ENCODE data around the gene AMY1A. TPM values are rescaled to one million over a fixed set of nuclear protein-coding genes. Genes with fewer than 3 reads are reported as not detected.
"Not testable (repeated sequence)": the region's sequence is repeated elsewhere in the genome, so short reads cannot be mapped to it uniquely, and the experiment has no call there.

Gene AMY1A
- not detected in 2 replicates for total RNA-seq
- long read RNA-seq = 0 reads

DNA sequence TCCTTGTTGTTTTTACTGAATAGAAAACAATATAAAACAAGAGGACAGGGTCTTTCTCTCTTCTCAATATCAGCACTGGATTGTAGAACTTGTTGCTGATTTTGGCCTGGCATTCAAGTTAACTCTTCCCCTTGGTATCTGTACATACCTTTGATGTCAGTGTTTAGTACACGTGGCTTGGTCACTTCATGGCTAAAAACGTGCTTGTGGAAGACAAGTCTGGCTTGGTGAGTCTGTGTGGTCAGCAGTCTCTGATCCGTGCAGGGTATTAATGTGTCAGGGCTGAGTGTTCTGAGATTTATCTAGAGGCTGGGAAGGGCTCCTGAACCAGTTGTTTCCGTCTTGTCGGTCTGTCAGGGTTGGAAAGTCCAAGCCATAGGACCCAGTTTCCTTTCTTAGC lies at the start of gene AMY1A:
Gene AMY1A, plus strand, starts transcription at position 301 of the 400 bp plus-strand sequence. CDS start 571 bp downstream, outside the sequence.
- not testable (repeated sequence) for H3K9me3 Mint-ChIP-seq (ENCODE audit: unreplicated experiment); DNase-seq (ENCODE audit: extremely low spot score, unreplicated experiment); H3K4me3 Mint-ChIP-seq (ENCODE audit: unreplicated experiment); H3K27ac Mint-ChIP-seq (ENCODE audit: unreplicated experiment); H3K27me3 Mint-ChIP-seq (ENCODE audit: unreplicated experiment); H3K4me1 Mint-ChIP-seq (ENCODE audit: unreplicated experiment); H3K36me3 Mint-ChIP-seq (ENCODE audit: unreplicated experiment)

GRCh38 chr1:103616362-103616761 lies 39.2 kb upstream of the AMY1A start:
- Mint-ChIP-seq H3K4me3 (ENCODE audit: unreplicated experiment) (no peak overlapping the region), H3K27ac (ENCODE audit: unreplicated experiment) (no peak overlapping the region), H3K36me3 (ENCODE audit: unreplicated experiment) (no peaks in the 10 kb centered on the region), H3K9me3 (ENCODE audit: unreplicated experiment) (no peaks in the 10 kb centered on the region), H3K27me3 (ENCODE audit: unreplicated experiment) (peaks cover 3% of the 10 kb centered on the region), H3K4me1 (ENCODE audit: unreplicated experiment) (no peaks in the 10 kb centered on the region)
- no peak for TF ChIP-seq CTCF (IDR thresholded peaks at IDR 0.05)
- DNase-seq (ENCODE audit: extremely low spot score, unreplicated experiment) = no peak

DNA sequence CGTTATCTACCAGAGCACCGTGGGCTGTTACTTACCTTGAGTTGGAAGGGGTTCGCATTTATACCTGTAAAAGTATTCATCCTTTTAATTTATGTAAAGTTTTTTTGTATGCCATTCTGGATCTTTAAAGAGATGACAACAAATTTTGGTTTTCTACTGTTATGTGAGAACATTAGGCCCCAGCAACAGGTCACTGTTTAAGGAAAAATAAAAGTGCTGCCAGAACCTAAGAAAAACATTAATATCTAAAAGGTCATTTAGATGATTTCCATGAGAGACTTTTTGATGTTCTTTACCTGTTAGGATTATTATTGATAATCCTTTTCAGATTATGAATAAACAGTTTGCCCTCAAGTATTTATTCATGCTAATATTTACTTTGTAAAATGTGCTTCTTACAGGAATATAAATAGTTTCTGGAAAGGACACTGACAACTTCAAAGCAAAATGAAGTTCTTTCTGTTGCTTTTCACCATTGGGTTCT lies 38.5 kb upstream of the AMY1A start, which contains the start of gene AMY2A:
Gene AMY2A, plus strand, starts transcription at position 434 of the 484 bp plus-strand sequence. Its CDS starts 14 bp downstream, at position 448.
- H3K9me3 Mint-ChIP-seq (ENCODE audit: unreplicated experiment); H3K27me3 Mint-ChIP-seq (ENCODE audit: unreplicated experiment); DNase-seq (ENCODE audit: extremely low spot score, unreplicated experiment); H3K4me1 Mint-ChIP-seq (ENCODE audit: unreplicated experiment); H3K27ac Mint-ChIP-seq (ENCODE audit: unreplicated experiment); H3K4me3 Mint-ChIP-seq (ENCODE audit: unreplicated experiment); H3K36me3 Mint-ChIP-seq (ENCODE audit: unreplicated experiment): not testable (repeated sequence)

GRCh38 chr1:103627436-103627835 lies 28.1 kb upstream of the AMY1A start:
- not testable (repeated sequence) for H3K27me3 Mint-ChIP-seq (ENCODE audit: unreplicated experiment); H3K4me3 Mint-ChIP-seq (ENCODE audit: unreplicated experiment); H3K36me3 Mint-ChIP-seq (ENCODE audit: unreplicated experiment); DNase-seq (ENCODE audit: extremely low spot score, unreplicated experiment); H3K9me3 Mint-ChIP-seq (ENCODE audit: unreplicated experiment); H3K4me1 Mint-ChIP-seq (ENCODE audit: unreplicated experiment); H3K27ac Mint-ChIP-seq (ENCODE audit: unreplicated experiment)

- DNase-seq (ENCODE audit: extremely low spot score, unreplicated experiment); H3K9me3 Mint-ChIP-seq (ENCODE audit: unreplicated experiment); H3K36me3 Mint-ChIP-seq (ENCODE audit: unreplicated experiment); H3K27me3 Mint-ChIP-seq (ENCODE audit: unreplicated experiment); H3K4me1 Mint-ChIP-seq (ENCODE audit: unreplicated experiment); H3K4me3 Mint-ChIP-seq (ENCODE audit: unreplicated experiment); H3K27ac Mint-ChIP-seq (ENCODE audit: unreplicated experiment): not testable (repeated sequence)
Observed at GRCh38 chr1:103641194-103641593, 14.4 kb upstream of the AMY1A start.

DNA sequence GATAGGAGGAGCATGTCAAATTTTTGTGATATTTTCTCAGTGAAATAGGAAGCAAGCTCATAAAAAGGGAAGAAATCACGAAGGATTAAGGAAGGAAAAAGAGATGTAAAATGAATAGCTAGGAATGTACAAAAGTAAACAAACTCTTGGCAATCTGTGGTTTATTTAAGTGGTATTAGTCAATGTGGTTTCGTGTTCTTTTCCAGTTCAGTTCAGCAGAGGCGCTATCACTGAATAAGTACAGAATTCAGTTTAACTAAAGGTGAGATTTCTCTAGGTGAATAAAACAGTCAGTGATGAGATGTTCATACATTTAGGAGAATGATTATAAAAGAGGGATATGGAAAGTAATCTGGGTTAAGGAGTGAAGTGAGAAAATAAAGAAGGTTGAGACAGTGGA lies 11.7 kb upstream of the AMY1A start:
- H3K4me1 Mint-ChIP-seq (ENCODE audit: unreplicated experiment); H3K27ac Mint-ChIP-seq (ENCODE audit: unreplicated experiment); H3K4me3 Mint-ChIP-seq (ENCODE audit: unreplicated experiment); H3K27me3 Mint-ChIP-seq (ENCODE audit: unreplicated experiment); H3K9me3 Mint-ChIP-seq (ENCODE audit: unreplicated experiment); H3K36me3 Mint-ChIP-seq (ENCODE audit: unreplicated experiment); DNase-seq (ENCODE audit: extremely low spot score, unreplicated experiment): not testable (repeated sequence)

DNA sequence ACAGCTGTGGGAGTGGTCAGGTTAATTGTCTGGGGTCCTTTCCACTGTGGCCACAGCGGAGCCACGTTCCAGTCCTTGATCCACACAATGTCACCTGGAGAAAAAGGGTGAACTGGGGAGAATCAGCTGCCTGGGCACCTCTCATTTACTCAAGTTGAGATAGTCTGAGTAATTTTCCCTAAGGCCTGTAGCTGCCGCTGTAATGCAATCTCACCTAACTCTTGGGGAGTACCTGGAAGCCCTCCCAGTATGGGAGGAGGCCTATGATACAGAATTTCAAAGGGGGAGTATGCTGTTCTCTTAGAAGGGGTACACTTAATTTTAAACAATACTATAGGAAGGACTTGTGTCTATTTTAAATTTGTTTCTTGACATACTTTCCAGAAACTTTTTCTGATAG lies 5.3 kb upstream of the AMY1A start:
- not testable (repeated sequence) for H3K36me3 Mint-ChIP-seq (ENCODE audit: unreplicated experiment); H3K4me1 Mint-ChIP-seq (ENCODE audit: unreplicated experiment); H3K27ac Mint-ChIP-seq (ENCODE audit: unreplicated experiment); H3K27me3 Mint-ChIP-seq (ENCODE audit: unreplicated experiment); DNase-seq (ENCODE audit: extremely low spot score, unreplicated experiment); H3K4me3 Mint-ChIP-seq (ENCODE audit: unreplicated experiment); H3K9me3 Mint-ChIP-seq (ENCODE audit: unreplicated experiment)

DNA sequence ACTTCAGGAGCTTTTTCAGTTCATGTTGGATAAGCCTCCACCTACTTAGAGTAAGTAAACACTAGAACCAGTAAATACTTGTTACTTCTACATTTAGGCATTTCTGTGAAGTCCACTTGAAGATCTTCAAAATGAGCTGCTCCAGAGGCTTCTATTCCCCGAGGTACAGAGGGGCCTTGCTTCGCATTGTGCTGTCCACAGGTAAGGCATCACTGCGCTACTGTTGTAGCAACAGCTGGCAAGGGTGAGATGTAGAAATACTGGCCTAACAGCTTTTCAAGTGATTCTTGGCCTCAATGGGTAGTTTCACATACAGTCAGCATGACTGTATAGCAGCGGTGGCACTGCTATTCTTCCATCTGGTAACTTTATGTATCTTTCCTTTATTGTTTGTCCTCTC lies 4.7 kb upstream of the AMY1A start:
- not testable (repeated sequence) for H3K36me3 Mint-ChIP-seq (ENCODE audit: unreplicated experiment); DNase-seq (ENCODE audit: extremely low spot score, unreplicated experiment); H3K4me1 Mint-ChIP-seq (ENCODE audit: unreplicated experiment); H3K9me3 Mint-ChIP-seq (ENCODE audit: unreplicated experiment); H3K27me3 Mint-ChIP-seq (ENCODE audit: unreplicated experiment); H3K27ac Mint-ChIP-seq (ENCODE audit: unreplicated experiment); H3K4me3 Mint-ChIP-seq (ENCODE audit: unreplicated experiment)

DNA sequence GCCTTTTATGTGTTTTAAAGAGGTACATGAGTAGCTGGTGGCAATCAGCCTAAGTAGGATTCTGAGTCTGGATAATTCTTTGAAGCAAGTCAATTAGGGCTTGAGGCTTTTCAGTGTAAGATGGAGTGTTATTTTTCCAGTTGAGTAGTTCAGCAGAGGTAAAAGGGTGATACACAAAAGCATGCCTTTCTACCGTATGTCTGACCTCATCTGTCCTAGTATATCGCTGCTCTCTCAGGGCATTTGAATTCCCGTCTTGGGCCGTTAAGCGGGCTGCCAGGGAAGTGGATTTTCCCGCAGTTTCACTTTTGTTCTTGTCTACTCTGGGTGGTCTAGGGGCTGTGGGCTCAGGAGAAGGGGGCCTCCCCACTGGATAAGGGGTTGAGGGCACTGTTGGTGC lies 1.4 kb upstream of the AMY1A start:
- H3K4me3 Mint-ChIP-seq (ENCODE audit: unreplicated experiment); H3K27me3 Mint-ChIP-seq (ENCODE audit: unreplicated experiment); H3K36me3 Mint-ChIP-seq (ENCODE audit: unreplicated experiment); H3K4me1 Mint-ChIP-seq (ENCODE audit: unreplicated experiment); H3K9me3 Mint-ChIP-seq (ENCODE audit: unreplicated experiment); H3K27ac Mint-ChIP-seq (ENCODE audit: unreplicated experiment); DNase-seq (ENCODE audit: extremely low spot score, unreplicated experiment): not testable (repeated sequence)

DNA sequence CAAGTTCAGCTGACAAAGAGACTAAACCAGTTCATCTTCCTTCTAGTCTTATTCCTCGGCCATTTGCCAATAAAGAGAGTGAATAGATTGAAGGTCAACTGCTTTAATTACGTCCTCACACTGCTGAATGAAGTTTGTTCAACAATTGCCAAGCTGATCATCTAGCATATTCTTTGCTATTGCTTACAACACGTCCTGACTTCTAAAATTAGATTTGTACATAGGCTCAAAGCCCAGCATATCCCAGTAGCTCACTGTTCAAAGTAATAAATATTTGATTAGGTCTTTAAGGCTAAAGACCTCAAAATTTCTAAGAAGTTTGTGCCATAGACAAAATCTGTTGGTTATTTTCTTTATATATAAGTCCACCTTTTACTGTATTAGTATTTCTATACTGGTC lies 20.8 kb downstream of the AMY1A start:
- not testable (repeated sequence) for H3K27me3 Mint-ChIP-seq (ENCODE audit: unreplicated experiment); H3K4me3 Mint-ChIP-seq (ENCODE audit: unreplicated experiment); H3K9me3 Mint-ChIP-seq (ENCODE audit: unreplicated experiment); H3K4me1 Mint-ChIP-seq (ENCODE audit: unreplicated experiment); H3K36me3 Mint-ChIP-seq (ENCODE audit: unreplicated experiment); H3K27ac Mint-ChIP-seq (ENCODE audit: unreplicated experiment); DNase-seq (ENCODE audit: extremely low spot score, unreplicated experiment)

DNA sequence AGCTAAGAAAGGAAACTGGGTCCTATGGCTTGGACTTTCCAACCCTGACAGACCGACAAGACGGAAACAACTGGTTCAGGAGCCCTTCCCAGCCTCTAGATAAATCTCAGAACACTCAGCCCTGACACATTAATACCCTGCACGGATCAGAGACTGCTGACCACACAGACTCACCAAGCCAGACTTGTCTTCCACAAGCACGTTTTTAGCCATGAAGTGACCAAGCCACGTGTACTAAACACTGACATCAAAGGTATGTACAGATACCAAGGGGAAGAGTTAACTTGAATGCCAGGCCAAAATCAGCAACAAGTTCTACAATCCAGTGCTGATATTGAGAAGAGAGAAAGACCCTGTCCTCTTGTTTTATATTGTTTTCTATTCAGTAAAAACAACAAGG lies 40.5 kb downstream of the AMY1A start, which contains the start of gene AMY1B:
Gene AMY1B, minus strand, starts transcription at position 101 of the 400 bp plus-strand sequence. CDS start 571 bp downstream, outside the sequence.
- not testable (repeated sequence) for H3K4me1 Mint-ChIP-seq (ENCODE audit: unreplicated experiment); H3K9me3 Mint-ChIP-seq (ENCODE audit: unreplicated experiment); H3K4me3 Mint-ChIP-seq (ENCODE audit: unreplicated experiment); H3K27me3 Mint-ChIP-seq (ENCODE audit: unreplicated experiment); H3K36me3 Mint-ChIP-seq (ENCODE audit: unreplicated experiment); H3K27ac Mint-ChIP-seq (ENCODE audit: unreplicated experiment); DNase-seq (ENCODE audit: extremely low spot score, unreplicated experiment)

GRCh38 chr1:103697430-103697829 lies 41.9 kb downstream of the AMY1A start:
- H3K36me3 Mint-ChIP-seq (ENCODE audit: unreplicated experiment); H3K27ac Mint-ChIP-seq (ENCODE audit: unreplicated experiment); H3K4me3 Mint-ChIP-seq (ENCODE audit: unreplicated experiment); H3K27me3 Mint-ChIP-seq (ENCODE audit: unreplicated experiment); H3K4me1 Mint-ChIP-seq (ENCODE audit: unreplicated experiment); DNase-seq (ENCODE audit: extremely low spot score, unreplicated experiment); H3K9me3 Mint-ChIP-seq (ENCODE audit: unreplicated experiment): not testable (repeated sequence)

All from osteocyte (in vitro differentiated cells).